ENCODE measurements around the gene FOXN1.

Gene FOXN1

GRCh38 chr17:28470914-28471366, 35.2 kb upstream of the FOXN1 start:
- no peaks in the 10 kb centered on the region for H3K36me3 ChIP-seq (ENCODE audit: low read length)
- TF ChIP-seq CTCF (IDR thresholded peaks at IDR 0.05; ENCODE audit: insufficient read depth, low read length, poor library complexity, severe bottlenecking) (no peak), EZH2phosphoT487 (conservative IDR thresholded peaks at IDR 0.05; ENCODE audit: low read length) (no peak)
- no peaks in the 10 kb centered on the region for H3K9me2 ChIP-seq (replicated peaks; ENCODE audit: insufficient read depth, low read length)
- no peaks in the 10 kb centered on the region for H3F3A ChIP-seq (ENCODE audit: insufficient read depth)
- no peak overlapping the region for H3K4me2 ChIP-seq (ENCODE audit: low read depth, low read length, poor library complexity, severe bottlenecking)
- no peaks in the 10 kb centered on the region for H3K27me3 ChIP-seq (ENCODE audit: low read length)
- no peaks in the 10 kb centered on the region for H3K9me3 ChIP-seq (ENCODE audit: insufficient read depth, low read length)
- no peak overlapping the region for H3K27ac ChIP-seq (ENCODE audit: low read depth, low read length)
- no peak overlapping the region for H3K9ac ChIP-seq (ENCODE audit: low read length)
- no peaks in the 10 kb centered on the region for H3K79me2 ChIP-seq (ENCODE audit: insufficient read depth, low read length)
- H2AFZ ChIP-seq (ENCODE audit: low read depth, low read length, severe bottlenecking) = no peak overlapping the region
- H4K20me1 ChIP-seq (ENCODE audit: low read depth, low read length) = no peaks in the 10 kb centered on the region
- no peak overlapping the region for H3K4me3 ChIP-seq (ENCODE audit: insufficient read depth, low read length, poor library complexity, severe bottlenecking)

- H3K9me3 ChIP-seq (ENCODE audit: insufficient read depth, low read length) = no peaks in the 10 kb centered on the region
- TF ChIP-seq EZH2phosphoT487 (conservative IDR thresholded peaks at IDR 0.05; ENCODE audit: low read length) = no peak
- no peak for TF ChIP-seq CTCF (IDR thresholded peaks at IDR 0.05; ENCODE audit: insufficient read depth, low read length, poor library complexity, severe bottlenecking)
- no peak overlapping the region for H3K4me3 ChIP-seq (ENCODE audit: insufficient read depth, low read length, poor library complexity, severe bottlenecking)
- no peaks in the 10 kb centered on the region for H3F3A ChIP-seq (ENCODE audit: insufficient read depth)
- H3K9me2 ChIP-seq (replicated peaks; ENCODE audit: insufficient read depth, low read length) = no peaks in the 10 kb centered on the region
- H4K20me1 ChIP-seq (ENCODE audit: low read depth, low read length) = no peaks in the 10 kb centered on the region
- no peak overlapping the region for H3K4me2 ChIP-seq (ENCODE audit: low read depth, low read length, poor library complexity, severe bottlenecking)
- no peaks in the 10 kb centered on the region for H3K79me2 ChIP-seq (ENCODE audit: insufficient read depth, low read length)
- H3K9ac ChIP-seq (ENCODE audit: low read length) = no peak overlapping the region
- H3K27ac ChIP-seq (ENCODE audit: low read depth, low read length) = no peak overlapping the region
- H3K36me3 ChIP-seq (ENCODE audit: low read length) = no peaks in the 10 kb centered on the region
- H2AFZ ChIP-seq (ENCODE audit: low read depth, low read length, severe bottlenecking) = no peak overlapping the region
- H3K27me3 ChIP-seq (ENCODE audit: low read length) = no peaks in the 10 kb centered on the region
Measured at GRCh38 chr17:28471531-28472342, 34.4 kb upstream of the FOXN1 start.

GRCh38 chr17:28472871-28473497, 33.2 kb upstream of the FOXN1 start:
- Histone ChIP-seq H3K9me2 (replicated peaks; ENCODE audit: insufficient read depth, low read length) (no peaks in the 10 kb centered on the region), H4K20me1 (ENCODE audit: low read depth, low read length) (no peaks in the 10 kb centered on the region), H3K9ac (ENCODE audit: low read length) (no peak overlapping the region), H3K27me3 (ENCODE audit: low read length) (no peaks in the 10 kb centered on the region), H3K4me3 (ENCODE audit: insufficient read depth, low read length, poor library complexity, severe bottlenecking) (no peak overlapping the region), H2AFZ (ENCODE audit: low read depth, low read length, severe bottlenecking) (no peak overlapping the region), H3K9me3 (ENCODE audit: insufficient read depth, low read length) (no peaks in the 10 kb centered on the region), H3K4me2 (ENCODE audit: low read depth, low read length, poor library complexity, severe bottlenecking) (no peak overlapping the region), H3K36me3 (ENCODE audit: low read length) (no peaks in the 10 kb centered on the region), H3F3A (ENCODE audit: insufficient read depth) (no peaks in the 10 kb centered on the region), H3K79me2 (ENCODE audit: insufficient read depth, low read length) (no peaks in the 10 kb centered on the region), H3K27ac (ENCODE audit: low read depth, low read length) (no peak overlapping the region)
- no peak for TF ChIP-seq CTCF (IDR thresholded peaks at IDR 0.05; ENCODE audit: insufficient read depth, low read length, poor library complexity, severe bottlenecking)
- no peak for TF ChIP-seq EZH2phosphoT487 (conservative IDR thresholded peaks at IDR 0.05; ENCODE audit: low read length)
